Vagina (tissue), 2 donors: ENCODE measurements around the gene RCC2. TPM values are rescaled to one million over a fixed set of nuclear protein-coding genes. Genes with fewer than 3 reads are reported as not detected.

ENCODE experiments used
- DNase-seq, 2 donors: peaks; one replicate each; pipeline ENCODE4 v3.0.0-alpha.2; 2017; ENCODE audit errors: extremely low spot score in 2 of 2
- H3K27ac ChIP-seq: fragments of 200-600 bp; sonication (generic); one replicate; pipeline ENCODE4 v1.5.1; 2019
- H3K27me3 ChIP-seq: fragments of 200-600 bp; sonication (generic); one replicate; pipeline ENCODE4 v1.5.1; 2019
- H3K36me3 ChIP-seq, 2 donors: fragments of 200-600 bp; sonication (generic); one replicate each; pipeline ENCODE4 v1.5.1; 2017 to 2019
- H3K4me1 ChIP-seq: fragments of 200-600 bp; sonication (generic); one replicate; pipeline ENCODE4 v1.5.1; 2019
- H3K4me3 ChIP-seq, 2 donors: fragments of 200-600 bp; sonication (generic); 1 replicate in 1 of 2; 2 replicates in 1 of 2; pipeline ENCODE4 v1.5.1; 2016 to 2019
- H3K9me3 ChIP-seq: fragments of 200-600 bp; sonication (generic); one replicate; pipeline ENCODE4 v1.5.1; 2019
- POLR2A ChIP-seq, 2 donors: fragments of 450-650 bp; IDR thresholded peaks; one replicate each; pipeline ENCODE4 v1.6.1; 2017; ENCODE audit warnings: antibody characterized with exemption in 2 of 2, mild to moderate bottlenecking in 2 of 2, moderate library complexity in 2 of 2
- POLR2AphosphoS5 ChIP-seq, 2 donors: sonication (generic); formaldehyde crosslinking; IDR thresholded peaks; one replicate each; pipeline ENCODE4 v1.9.0; 2017; ENCODE audit warnings: antibody characterized with exemption in 2 of 2, mild to moderate bottlenecking in 2 of 2, low read depth in 1 of 2; ENCODE audit not compliant: insufficient read depth in 1 of 2
- intact Hi-C: fragments of 100-400 bp; cut with DNase I; formaldehyde crosslinking; loops from one replicate; pipeline ENCODE4 v1.15.1; 2023
- total RNA-seq: library from RNA; depleted of rRNA; stranded (reverse); fragments of >200 nt; gene quantifications from one replicate; pipeline ENCODE4 v1.2.3, GENCODE V29; 2016
- TF ChIP-seq, protein P1 (sequence below), 3 experiments: fragments of 450-650 bp in 2 of 3; fragments of 200-600 bp in 1 of 3; sonication (generic) in 1 of 3; IDR thresholded peaks; one replicate each; pipeline ENCODE4 v1.5.1; 2017 to 2019; ENCODE audit warnings: antibody characterized with exemption in 3 of 3, mild to moderate bottlenecking in 2 of 3, moderate library complexity in 2 of 3

RCC2 gene
- total RNA-seq, 1 donor from 2014 or later = 31.2 TPM

- Histone ChIP-seq H3K9me3 (no peaks in the 10 kb centered on the region), H3K4me3 (no peak overlapping the region), H3K36me3 (no peaks in the 10 kb centered on the region), H3K4me1 (no peaks in the 10 kb centered on the region), H3K27ac (no peak overlapping the region), H3K27me3 (no peaks in the 10 kb centered on the region)
- TF ChIP-seq, protein P1, sequence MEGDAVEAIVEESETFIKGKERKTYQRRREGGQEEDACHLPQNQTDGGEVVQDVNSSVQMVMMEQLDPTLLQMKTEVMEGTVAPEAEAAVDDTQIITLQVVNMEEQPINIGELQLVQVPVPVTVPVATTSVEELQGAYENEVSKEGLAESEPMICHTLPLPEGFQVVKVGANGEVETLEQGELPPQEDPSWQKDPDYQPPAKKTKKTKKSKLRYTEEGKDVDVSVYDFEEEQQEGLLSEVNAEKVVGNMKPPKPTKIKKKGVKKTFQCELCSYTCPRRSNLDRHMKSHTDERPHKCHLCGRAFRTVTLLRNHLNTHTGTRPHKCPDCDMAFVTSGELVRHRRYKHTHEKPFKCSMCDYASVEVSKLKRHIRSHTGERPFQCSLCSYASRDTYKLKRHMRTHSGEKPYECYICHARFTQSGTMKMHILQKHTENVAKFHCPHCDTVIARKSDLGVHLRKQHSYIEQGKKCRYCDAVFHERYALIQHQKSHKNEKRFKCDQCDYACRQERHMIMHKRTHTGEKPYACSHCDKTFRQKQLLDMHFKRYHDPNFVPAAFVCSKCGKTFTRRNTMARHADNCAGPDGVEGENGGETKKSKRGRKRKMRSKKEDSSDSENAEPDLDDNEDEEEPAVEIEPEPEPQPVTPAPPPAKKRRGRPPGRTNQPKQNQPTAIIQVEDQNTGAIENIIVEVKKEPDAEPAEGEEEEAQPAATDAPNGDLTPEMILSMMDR (IDR thresholded peaks at IDR 0.05) = no peak
- no peak for TF ChIP-seq POLR2AphosphoS5 (IDR thresholded peaks at IDR 0.05; ENCODE audit: insufficient read depth in 1 of 2, low read depth in 1 of 2)
- no peak for TF ChIP-seq POLR2A (IDR thresholded peaks at IDR 0.05)
- intact Hi-C loops = loop anchor here (10.0 kb wide), 1 partner anchor 805 kb away; no protein-coding TSS in a partner anchor
- DNase-seq = no peak
These were observed 70.0 kb downstream of the RCC2 start for GRCh38 chr1:17369466-17369865.

- Histone ChIP-seq H3K9me3 (no peaks in the 10 kb centered on the region), H3K4me1 (no peaks in the 10 kb centered on the region), H3K36me3 (no peaks in the 10 kb centered on the region), H3K27ac (no peak overlapping the region), H3K27me3 (no peaks in the 10 kb centered on the region), H3K4me3 (no peak overlapping the region)
- intact Hi-C loops = loop anchor here (10.0 kb wide), 1 partner anchor 810 kb away; no protein-coding TSS in a partner anchor
- no peak for DNase-seq
- no peak for TF ChIP-seq POLR2A (IDR thresholded peaks at IDR 0.05)
- TF ChIP-seq, protein P1 (IDR thresholded peaks at IDR 0.05) = no peak
- TF ChIP-seq POLR2AphosphoS5 (IDR thresholded peaks at IDR 0.05; ENCODE audit: insufficient read depth in 1 of 2, low read depth in 1 of 2) = no peak
These were observed 74.2 kb downstream of the RCC2 start for GRCh38 chr1:17365293-17365692.

DNA sequence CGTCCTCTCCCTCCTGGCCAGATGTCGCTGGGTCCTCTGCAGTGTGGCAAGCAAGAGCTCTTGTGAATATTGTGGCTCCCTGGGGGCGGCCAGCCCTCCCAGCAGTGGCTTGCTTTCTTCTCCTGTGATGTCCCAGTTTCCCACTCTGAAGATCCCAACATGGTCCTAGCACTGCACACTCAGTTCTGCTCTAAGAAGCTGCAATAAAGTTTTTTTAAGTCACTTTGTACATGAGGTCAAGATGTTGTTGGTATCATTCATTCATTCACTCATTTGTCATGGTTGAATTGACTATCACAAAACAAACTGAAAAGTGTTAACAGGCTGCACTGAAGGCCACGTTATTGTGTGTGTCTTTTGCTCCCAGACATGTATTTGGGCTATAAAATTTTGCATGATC lies 75.7 kb downstream of the RCC2 start:
- Histone ChIP-seq H3K4me3 (no peak overlapping the region), H3K4me1 (no peaks in the 10 kb centered on the region), H3K27ac (no peak overlapping the region), H3K27me3 (no peaks in the 10 kb centered on the region), H3K9me3 (no peaks in the 10 kb centered on the region), H3K36me3 (no peaks in the 10 kb centered on the region)
- TF ChIP-seq POLR2AphosphoS5 (IDR thresholded peaks at IDR 0.05; ENCODE audit: insufficient read depth in 1 of 2, low read depth in 1 of 2) (no peak), POLR2A (IDR thresholded peaks at IDR 0.05) (no peak)
- TF ChIP-seq, protein P1 (IDR thresholded peaks at IDR 0.05) = no peak
- no peak for DNase-seq
- intact Hi-C loops = loop anchor here (10.0 kb wide), 1 partner anchor 811 kb away; no protein-coding TSS in a partner anchor

DNA sequence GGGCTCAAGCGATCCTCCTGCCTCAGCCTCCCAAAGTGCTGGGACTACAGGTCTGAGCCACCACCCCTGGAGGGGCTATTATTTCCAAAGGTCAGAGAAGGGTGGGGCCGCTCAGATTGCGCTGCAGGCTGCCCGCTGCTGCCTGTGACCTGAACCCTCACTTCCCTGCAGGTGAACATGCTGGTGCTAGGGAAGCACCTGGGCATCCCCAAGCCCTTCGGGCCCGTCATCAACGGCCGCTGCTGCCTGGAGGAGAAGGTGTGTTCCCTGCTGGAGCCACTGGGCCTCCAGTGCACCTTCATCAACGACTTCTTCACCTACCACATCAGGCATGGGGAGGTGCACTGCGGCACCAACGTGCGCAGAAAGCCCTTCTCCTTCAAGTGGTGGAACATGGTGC lies 76.1 kb downstream of the RCC2 start:
- Histone ChIP-seq H3K4me1 (no peaks in the 10 kb centered on the region), H3K36me3 (no peaks in the 10 kb centered on the region), H3K4me3 (no peak overlapping the region), H3K27ac (no peak overlapping the region), H3K9me3 (no peaks in the 10 kb centered on the region), H3K27me3 (no peaks in the 10 kb centered on the region)
- intact Hi-C loops = loop anchor here (10.0 kb wide), 1 partner anchor 811 kb away; no protein-coding TSS in a partner anchor
- no peak for DNase-seq
- TF ChIP-seq, protein P1 (IDR thresholded peaks at IDR 0.05) = no peak
- TF ChIP-seq POLR2A (IDR thresholded peaks at IDR 0.05) = no peak
- TF ChIP-seq POLR2AphosphoS5 (IDR thresholded peaks at IDR 0.05; ENCODE audit: insufficient read depth in 1 of 2, low read depth in 1 of 2) = no peak

DNA sequence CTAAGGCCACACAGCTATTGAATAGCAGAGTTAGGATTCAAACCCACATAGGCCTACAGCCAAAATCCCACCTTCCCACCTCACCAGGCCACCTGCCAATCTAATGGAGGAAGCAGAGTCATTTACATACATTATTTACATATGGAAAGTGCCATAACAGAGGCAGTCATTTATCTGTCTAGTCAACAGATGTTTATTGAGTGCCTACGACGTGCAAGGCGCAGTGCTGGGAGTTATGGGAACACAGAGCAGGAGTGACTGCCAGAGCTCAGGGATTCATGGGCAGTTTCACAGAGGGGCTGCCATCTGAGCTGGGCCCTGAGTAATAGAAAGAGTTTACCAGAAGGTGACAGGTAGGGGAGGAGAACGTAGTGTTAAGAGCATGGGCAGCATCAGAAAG lies 77.8 kb downstream of the RCC2 start:
- no peaks in the 10 kb centered on the region for H3K9me3 ChIP-seq
- DNase-seq = no peak
- no peak overlapping the region for H3K27ac ChIP-seq
- H3K4me1 ChIP-seq = no peaks in the 10 kb centered on the region
- TF ChIP-seq POLR2AphosphoS5 (IDR thresholded peaks at IDR 0.05; ENCODE audit: insufficient read depth in 1 of 2, low read depth in 1 of 2) = no peak
- TF ChIP-seq POLR2A (IDR thresholded peaks at IDR 0.05) = no peak
- TF ChIP-seq, protein P1 (IDR thresholded peaks at IDR 0.05) = no peak
- no peak overlapping the region for H3K4me3 ChIP-seq
- H3K36me3 ChIP-seq = no peaks in the 10 kb centered on the region
- intact Hi-C loops = loop anchor here (10.0 kb wide), 1 partner anchor 813 kb away; no protein-coding TSS in a partner anchor
- no peaks in the 10 kb centered on the region for H3K27me3 ChIP-seq
